Stimulated activated memory B cell treated with anti-CD40 and anti-IgM and Interleukin-4, amounts not matched to agents 10 μg/mL and 1 μg/mL and 100 μg/mL, for 72 hours (primary cell): ENCODE data around the gene CNTNAP3B.
"Not testable (repeated sequence)": the region's sequence is repeated elsewhere in the genome, so short reads cannot be mapped to it uniquely, and the experiment has no call there.

Source experiments
- ATAC-seq: fragments of 150-1000 bp; cut with Tn5 transposase; 2 replicates; pipeline ENCODE4 v1.10.0; 2021
- H3K27ac Mint-ChIP-seq: one replicate; pipeline ENCODE4 v1.8.0; 2022; ENCODE audit warnings: mild to moderate bottlenecking, mixed read lengths
- H3K27me3 Mint-ChIP-seq: one replicate; pipeline ENCODE4 v1.8.0; 2022; ENCODE audit warnings: mixed read lengths
- H3K36me3 Mint-ChIP-seq: one replicate; pipeline ENCODE4 v1.8.0; 2022; ENCODE audit warnings: mixed read lengths
- H3K4me1 Mint-ChIP-seq: one replicate; pipeline ENCODE4 v1.8.0; 2022; ENCODE audit warnings: mixed read lengths
- H3K4me3 Mint-ChIP-seq: one replicate; pipeline ENCODE4 v1.8.0; 2022; ENCODE audit warnings: mild to moderate bottlenecking, moderate library complexity, mixed read lengths
- H3K9me3 Mint-ChIP-seq: one replicate; pipeline ENCODE4 v1.8.0; 2022; ENCODE audit warnings: mixed read lengths

Gene CNTNAP3B

DNA sequence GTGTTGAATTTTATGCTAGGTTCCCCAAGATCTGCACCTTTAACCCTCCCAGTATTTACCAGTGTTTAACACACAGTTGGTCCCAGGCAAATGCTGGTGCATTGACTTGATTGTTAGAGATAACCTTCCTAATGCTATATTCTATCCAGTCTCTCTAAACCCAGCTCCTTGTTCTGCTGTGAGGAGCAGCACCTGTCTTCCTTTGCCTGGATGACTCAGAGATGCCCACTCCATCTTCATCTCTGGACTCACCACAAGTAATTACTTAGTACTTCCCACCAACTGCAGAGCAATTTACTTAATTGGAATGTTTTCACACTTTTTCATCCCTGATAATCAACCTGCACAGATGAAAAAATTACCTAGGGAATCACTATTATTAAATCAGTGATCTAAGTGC, 108.6 kb downstream of the CNTNAP3B start:
- H3K27me3 Mint-ChIP-seq, H3K9me3 Mint-ChIP-seq, H3K4me3 Mint-ChIP-seq, H3K4me1 Mint-ChIP-seq, H3K36me3 Mint-ChIP-seq, H3K27ac Mint-ChIP-seq: not testable (repeated sequence)
- peak; percentile 17 for ATAC-seq

DNA sequence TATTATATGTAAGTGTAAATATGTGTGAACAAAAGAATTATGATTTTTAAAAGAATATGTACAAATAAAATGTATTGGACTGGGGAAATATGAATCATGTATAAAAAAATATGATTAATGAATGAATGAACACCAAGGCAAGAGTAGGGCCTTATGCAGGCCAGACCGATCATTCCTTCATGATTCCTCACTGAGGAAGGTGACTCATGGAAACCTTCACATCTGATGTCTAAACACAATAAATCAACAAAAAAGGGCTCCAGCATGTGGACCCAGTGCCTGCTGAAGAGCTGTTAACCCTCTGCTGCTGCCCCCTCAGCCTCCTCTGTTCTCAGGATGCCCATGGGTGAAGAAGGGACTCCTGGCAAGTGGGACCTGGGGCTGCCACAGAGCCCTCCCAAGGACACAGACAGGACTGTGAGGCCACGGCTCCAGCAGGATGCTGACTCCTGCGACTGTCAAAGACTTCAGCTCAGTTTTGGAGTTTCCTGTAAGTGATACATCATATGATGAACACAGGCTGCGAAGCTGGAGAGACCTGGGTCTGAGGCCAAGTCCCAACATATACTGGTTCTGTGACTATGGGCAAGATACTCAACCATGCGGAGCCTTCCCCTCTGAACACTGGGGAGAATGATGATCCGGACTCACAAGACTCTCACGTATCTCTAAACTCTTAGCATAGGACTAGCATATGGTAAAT, 110.9 kb downstream of the CNTNAP3B start:
- not testable (repeated sequence) for H3K27me3 Mint-ChIP-seq, H3K9me3 Mint-ChIP-seq, H3K36me3 Mint-ChIP-seq, H3K4me3 Mint-ChIP-seq, H3K27ac Mint-ChIP-seq, H3K4me1 Mint-ChIP-seq
- peak; percentile 35 for ATAC-seq

DNA sequence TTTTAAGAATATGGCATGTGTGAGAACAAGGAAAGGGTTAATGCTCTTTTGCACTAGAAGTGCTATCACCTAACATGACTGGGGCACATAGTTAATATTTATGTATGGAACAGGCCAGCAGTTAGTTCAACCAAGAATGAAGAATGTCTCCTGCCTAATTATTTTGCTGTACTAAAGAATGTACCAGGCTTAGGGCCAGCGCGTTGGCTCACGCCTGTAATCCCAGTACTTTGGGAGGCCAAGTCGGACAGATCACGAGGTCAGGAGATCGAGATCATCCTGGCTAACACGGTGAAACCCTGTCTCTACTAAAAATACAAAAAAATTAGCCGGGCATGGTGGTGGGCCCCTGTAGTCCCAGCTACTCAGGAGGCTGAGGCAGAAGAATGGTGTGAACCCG, 114.9 kb downstream of the CNTNAP3B start:
- not testable (repeated sequence) for H3K9me3 Mint-ChIP-seq, H3K27me3 Mint-ChIP-seq, H3K4me1 Mint-ChIP-seq, H3K36me3 Mint-ChIP-seq, H3K27ac Mint-ChIP-seq, H3K4me3 Mint-ChIP-seq, ATAC-seq

DNA sequence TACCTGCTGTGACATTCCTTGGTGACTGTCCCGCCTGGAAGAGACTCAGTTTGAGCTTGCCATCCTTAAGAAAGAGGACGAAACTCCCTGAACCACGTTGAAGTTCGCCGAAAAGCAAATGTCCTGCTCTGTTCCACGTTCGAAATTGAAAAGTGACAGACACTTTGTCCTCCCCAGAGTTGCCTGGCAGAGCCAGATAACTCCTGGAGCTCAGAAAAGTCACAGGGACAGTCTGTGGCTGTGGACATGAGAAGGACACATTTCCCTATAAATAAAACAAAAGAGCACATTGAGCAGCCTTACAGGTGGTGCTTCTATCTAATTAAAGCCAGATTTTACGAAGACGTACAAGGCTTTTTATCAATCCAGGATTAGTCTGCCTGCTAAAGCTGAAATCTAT, 137.6 kb downstream of the CNTNAP3B start:
- H3K9me3 Mint-ChIP-seq, ATAC-seq, H3K27me3 Mint-ChIP-seq, H3K36me3 Mint-ChIP-seq, H3K4me3 Mint-ChIP-seq, H3K4me1 Mint-ChIP-seq, H3K27ac Mint-ChIP-seq: not testable (repeated sequence)

DNA sequence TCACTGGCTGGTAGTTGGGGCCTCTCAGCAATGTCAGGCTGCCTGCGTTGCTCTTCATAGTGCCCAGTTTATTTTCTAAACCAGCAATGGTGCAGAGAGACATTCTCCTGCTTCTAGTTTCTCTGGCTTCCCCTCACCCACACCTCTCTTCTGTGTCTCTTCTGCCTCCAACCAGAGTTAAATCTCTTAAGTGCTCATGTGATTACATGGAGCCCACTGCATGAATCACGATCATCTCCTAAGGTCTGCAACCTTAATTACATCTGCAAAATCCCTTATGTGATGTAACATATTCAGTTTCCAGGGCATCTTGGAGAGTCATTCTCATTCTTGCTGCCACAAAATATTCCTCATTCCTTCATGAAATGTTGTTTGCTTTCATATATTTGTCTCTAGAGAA, 149.0 kb downstream of the CNTNAP3B start:
- not testable (repeated sequence) for H3K4me1 Mint-ChIP-seq, H3K9me3 Mint-ChIP-seq, H3K27me3 Mint-ChIP-seq, H3K36me3 Mint-ChIP-seq, H3K4me3 Mint-ChIP-seq, H3K27ac Mint-ChIP-seq, ATAC-seq

DNA sequence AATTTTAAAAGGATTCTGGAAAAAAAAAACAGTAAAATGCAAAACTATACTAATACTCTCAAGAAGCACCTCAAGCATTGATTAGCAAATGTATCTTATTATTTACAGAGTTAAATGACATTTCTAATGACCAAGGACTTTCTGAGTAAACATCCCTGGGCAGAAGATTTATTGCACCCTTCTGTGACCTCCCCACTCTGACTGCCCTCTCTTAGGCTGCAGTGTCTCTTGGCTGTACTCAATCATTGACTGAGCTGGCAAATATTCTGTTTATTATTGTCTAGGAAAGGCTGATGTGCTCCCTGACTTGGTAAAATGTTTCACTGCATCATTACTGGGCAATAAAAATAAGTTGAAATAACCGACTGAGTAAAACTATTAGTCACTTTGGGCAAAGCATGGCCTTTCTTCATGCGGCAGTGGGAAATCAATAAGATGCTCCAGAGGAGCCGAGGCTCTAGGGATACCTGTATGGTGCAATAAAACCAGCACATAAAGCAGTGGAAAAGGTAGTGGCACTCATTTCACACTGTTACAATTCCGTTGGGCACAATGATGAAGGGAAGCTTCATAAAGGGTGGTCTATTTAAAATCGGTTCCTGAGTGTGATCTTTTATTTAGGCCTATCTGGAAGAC, 151.1 kb downstream of the CNTNAP3B start:
- H3K27ac Mint-ChIP-seq, H3K4me3 Mint-ChIP-seq, H3K27me3 Mint-ChIP-seq, H3K36me3 Mint-ChIP-seq, H3K4me1 Mint-ChIP-seq, H3K9me3 Mint-ChIP-seq, ATAC-seq: not testable (repeated sequence)

DNA sequence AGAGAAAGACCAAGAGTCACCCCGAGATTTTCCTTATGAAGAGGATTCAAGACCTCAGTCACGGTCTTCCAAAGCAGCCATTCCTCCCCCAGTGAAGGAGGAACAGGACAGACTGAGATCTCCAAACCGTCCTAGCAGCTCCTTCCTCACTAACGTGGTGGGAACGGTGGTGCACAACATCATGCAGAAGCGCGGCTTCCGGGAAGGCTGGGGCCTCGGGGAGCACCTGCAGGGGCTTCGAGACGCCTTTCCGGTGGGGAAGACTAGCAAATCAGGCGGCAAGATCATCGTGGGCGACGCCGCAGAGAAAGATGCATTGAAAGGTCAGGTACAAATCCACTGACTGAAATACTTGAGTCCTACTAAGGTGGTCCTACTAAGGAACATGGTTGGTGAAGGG, 154.3 kb downstream of the CNTNAP3B start:
- H3K27me3 Mint-ChIP-seq, H3K36me3 Mint-ChIP-seq, ATAC-seq, H3K4me3 Mint-ChIP-seq, H3K4me1 Mint-ChIP-seq, H3K27ac Mint-ChIP-seq, H3K9me3 Mint-ChIP-seq: not testable (repeated sequence)

DNA sequence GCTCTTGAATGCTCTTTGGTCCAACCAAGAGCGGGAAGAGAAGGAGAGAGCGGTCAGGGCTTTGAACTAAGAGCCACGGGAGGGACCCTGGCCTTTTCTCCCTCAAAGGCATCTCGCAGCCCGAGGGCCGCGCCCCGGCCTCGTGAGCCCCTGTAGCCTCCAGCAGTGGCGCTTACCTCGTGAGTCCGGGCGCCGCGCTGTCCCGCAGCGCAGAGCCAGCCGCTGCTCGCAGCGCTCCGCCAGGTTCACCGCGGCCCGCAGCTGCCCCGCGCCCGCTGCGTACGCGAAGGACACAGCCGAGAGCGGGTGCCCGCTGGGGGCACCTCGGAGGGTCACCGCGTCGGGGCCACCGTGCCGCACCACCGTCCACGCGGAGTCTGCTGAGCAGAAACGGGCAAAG, 176.2 kb downstream of the CNTNAP3B start:
- H3K4me1 Mint-ChIP-seq, H3K36me3 Mint-ChIP-seq, H3K27ac Mint-ChIP-seq, H3K9me3 Mint-ChIP-seq, H3K27me3 Mint-ChIP-seq, H3K4me3 Mint-ChIP-seq, ATAC-seq: not testable (repeated sequence)

DNA sequence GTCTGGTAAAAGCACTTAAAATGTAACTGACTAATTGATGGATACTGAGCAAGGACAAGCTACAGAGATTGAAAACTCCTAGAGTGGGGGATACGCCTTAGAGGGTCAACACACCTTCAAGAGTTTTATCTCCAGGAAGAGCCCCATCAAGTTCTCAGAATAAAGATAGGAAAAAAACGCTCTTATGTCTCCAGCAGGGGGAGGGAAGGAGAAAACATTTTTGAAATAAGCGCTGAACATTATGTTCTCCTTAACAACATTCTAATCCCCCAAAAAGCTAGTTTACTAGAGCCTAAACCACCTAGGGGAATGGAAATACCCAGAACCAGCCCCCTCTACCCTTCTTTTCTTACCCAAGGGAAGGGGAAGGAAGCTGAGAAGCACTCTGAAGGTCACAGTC, 187.5 kb downstream of the CNTNAP3B start:
- not testable (repeated sequence) for H3K4me3 Mint-ChIP-seq, H3K4me1 Mint-ChIP-seq, H3K27me3 Mint-ChIP-seq, H3K9me3 Mint-ChIP-seq, H3K27ac Mint-ChIP-seq, H3K36me3 Mint-ChIP-seq, ATAC-seq

DNA sequence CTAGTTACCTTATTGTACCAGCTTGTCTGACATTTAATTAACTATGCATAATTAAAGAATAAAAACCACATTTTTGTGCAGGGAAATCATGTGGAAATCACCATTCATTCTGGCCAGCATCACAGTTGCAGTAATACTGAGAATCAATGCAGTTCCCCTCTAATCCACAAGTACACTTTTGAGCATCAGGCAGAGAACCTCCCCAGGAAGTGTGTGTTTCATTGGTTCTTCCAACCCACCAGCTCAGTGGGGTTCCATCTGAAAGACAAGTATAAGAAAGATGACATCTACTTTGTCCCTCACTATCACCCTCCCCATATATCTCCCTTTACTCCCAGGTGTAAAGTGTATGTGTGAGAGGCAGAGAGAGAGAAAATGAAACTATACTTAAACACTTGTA, 191.1 kb downstream of the CNTNAP3B start:
- not testable (repeated sequence) for H3K27me3 Mint-ChIP-seq, H3K36me3 Mint-ChIP-seq, H3K9me3 Mint-ChIP-seq, ATAC-seq, H3K4me3 Mint-ChIP-seq, H3K4me1 Mint-ChIP-seq, H3K27ac Mint-ChIP-seq

DNA sequence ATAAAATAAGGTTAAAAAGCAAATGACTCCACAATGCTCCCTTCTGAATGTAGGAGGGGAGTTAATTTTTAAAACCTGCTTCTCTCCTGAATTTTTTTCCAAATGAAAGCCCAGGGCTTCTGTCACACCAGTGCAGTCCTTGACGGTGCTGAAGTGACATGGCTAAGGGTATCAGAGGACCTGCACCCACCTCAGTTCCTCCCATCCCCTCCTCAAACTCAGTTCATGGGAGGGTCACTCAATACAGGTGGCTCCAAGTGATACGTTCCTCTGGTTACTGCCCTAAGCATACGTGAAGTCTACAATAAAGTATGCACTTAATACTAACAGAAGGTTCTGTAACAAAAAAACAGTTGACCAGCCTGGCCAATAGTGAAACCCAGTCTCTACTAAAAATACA, 193.5 kb downstream of the CNTNAP3B start:
- H3K36me3 Mint-ChIP-seq, H3K27me3 Mint-ChIP-seq, ATAC-seq, H3K9me3 Mint-ChIP-seq, H3K27ac Mint-ChIP-seq, H3K4me3 Mint-ChIP-seq, H3K4me1 Mint-ChIP-seq: not testable (repeated sequence)

DNA sequence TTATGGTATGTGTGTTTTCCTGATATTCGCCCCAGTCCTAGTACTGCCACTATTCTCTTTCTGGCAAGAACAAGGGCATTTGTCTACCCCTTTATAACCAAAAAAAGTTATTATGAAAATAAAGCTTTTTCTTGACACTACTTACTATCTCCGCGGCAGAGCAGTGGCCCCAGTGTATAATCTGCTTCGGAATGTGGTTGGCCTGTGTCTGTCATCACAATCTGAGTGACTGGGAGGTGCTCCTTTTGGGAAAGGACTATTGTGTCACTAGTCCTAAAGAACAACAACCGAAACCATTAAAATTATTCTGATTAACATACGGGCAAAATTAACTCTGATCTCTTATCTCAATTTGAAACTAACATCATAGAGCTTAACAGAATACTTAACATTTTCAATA, 200.1 kb downstream of the CNTNAP3B start:
- H3K9me3 Mint-ChIP-seq, ATAC-seq, H3K4me3 Mint-ChIP-seq, H3K27ac Mint-ChIP-seq, H3K36me3 Mint-ChIP-seq, H3K4me1 Mint-ChIP-seq: not testable (repeated sequence)
- H3K27me3 Mint-ChIP-seq, result peaks cover 11% of the 10 kb centered on the region

DNA sequence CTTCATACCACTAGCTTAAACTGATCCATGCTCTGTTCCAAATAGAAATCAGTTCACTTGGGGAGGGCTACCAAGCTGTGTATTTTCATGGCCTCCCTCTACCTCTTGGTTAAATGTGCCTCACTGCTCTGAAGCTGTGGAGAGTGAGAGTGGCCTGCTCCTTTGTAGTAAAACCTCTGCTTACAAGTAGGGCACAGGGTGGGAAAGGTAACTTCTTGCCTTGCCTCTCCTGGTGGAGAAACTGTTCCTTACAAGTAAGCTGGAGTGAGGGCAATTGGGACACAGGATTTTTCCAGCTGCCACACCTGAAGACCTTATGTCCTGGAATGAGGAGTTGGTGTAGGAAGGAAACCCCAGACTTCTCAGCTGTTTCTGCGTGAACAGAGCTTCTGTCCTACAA, 211.9 kb downstream of the CNTNAP3B start:
- H3K4me1 Mint-ChIP-seq, ATAC-seq, H3K36me3 Mint-ChIP-seq, H3K4me3 Mint-ChIP-seq, H3K27me3 Mint-ChIP-seq, H3K9me3 Mint-ChIP-seq, H3K27ac Mint-ChIP-seq: not testable (repeated sequence)

DNA sequence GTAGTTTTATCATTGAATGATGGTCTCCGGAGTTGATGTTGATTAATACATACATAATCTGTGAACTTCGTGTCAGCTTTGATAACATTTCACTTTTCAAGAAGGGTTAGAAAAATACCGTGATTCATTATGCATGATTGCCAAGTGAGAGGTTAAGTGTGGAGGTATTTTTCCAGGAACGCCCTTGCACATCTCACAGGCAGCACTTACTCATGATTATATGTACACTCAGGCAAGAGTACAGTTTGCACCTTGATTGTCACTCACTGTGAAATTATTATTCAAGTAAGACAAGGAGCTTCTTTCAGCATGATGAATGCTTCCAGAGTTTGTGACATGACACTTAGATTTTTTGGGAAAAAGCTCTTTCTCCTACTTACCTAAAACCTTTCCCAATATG, 223.7 kb downstream of the CNTNAP3B start:
- not testable (repeated sequence) for H3K4me3 Mint-ChIP-seq, H3K4me1 Mint-ChIP-seq, H3K27ac Mint-ChIP-seq, H3K36me3 Mint-ChIP-seq, H3K9me3 Mint-ChIP-seq, H3K27me3 Mint-ChIP-seq, ATAC-seq

DNA sequence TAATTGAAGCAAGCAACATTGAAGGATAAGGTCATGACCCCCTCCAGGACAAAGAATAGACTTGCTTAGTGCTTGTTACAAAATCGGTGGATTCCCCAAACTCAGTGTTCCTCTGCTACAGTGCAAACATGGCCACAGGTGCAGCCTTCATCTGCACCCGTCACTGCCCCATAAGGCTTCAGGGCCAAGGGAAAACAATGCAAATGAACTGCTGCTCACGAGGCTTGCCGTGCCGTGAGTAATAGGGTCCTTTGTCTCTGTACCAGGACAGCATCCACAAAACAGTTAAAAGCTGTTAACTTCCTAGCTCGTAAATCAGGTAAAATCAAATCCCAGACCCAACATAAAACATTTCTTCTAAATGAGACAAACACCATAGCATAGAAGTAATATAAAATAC, 226.5 kb downstream of the CNTNAP3B start:
- not testable (repeated sequence) for H3K27ac Mint-ChIP-seq, ATAC-seq, H3K36me3 Mint-ChIP-seq

DNA sequence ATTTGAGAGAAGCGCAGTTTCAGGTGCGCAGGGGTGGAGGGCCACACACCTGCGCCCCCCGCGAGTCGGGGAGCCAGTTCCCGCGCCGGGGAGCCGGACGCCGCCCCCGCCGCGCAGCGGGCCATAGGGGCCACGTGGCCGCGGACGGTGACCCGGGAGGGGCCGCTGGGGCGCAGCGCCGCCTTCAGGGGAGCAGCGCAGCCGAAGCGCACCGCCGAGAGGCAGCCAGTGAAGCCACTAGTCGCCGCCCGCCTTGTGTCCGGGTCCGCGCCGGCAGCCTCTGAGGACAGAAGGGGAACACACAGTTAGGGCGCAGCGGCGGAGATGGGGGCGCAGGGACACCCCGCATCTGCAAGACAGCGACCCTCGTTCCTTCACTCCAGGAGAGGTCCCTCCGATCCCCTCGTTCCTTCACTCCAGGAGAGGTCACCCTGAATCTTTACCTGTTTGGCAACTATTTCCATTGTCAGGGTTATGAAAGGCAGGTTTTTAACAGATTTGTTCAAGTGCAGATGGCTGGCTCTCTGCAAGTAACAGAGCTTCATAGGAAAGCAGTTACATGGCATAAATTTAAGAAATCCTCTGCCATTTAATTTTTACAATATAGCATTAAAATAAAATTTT, 230.4 kb downstream of the CNTNAP3B start:
- not testable (repeated sequence) for H3K9me3 Mint-ChIP-seq, H3K4me3 Mint-ChIP-seq, H3K27me3 Mint-ChIP-seq, H3K4me1 Mint-ChIP-seq, H3K27ac Mint-ChIP-seq, H3K36me3 Mint-ChIP-seq, ATAC-seq

More for the DNA sequence above, 226.5 kb downstream of the CNTNAP3B start:
- not testable (repeated sequence) for H3K4me1 Mint-ChIP-seq, H3K9me3 Mint-ChIP-seq, H3K27me3 Mint-ChIP-seq, H3K4me3 Mint-ChIP-seq
